LNCaP clone FGC (cell line): ENCODE measurements around the gene MYOG.
A peak's percentile ranks its signal among the peaks of the same experiment; 100 is the strongest.

Source experiments
- DNase-seq: peaks from one replicate; pipeline ENCODE4 v3.0.0-alpha.2; 2011; ENCODE audit warnings: low read depth
- H3K4me3 ChIP-seq: 2 replicates; pipeline ENCODE4 v1.5.1; 2011; ENCODE audit warnings: mild to moderate bottlenecking, low read depth, low read length, control low read depth
- CTCF ChIP-seq: IDR thresholded peaks from 2 replicates; pipeline ENCODE4 v1.5.1; 2012; ENCODE audit warnings: mild to moderate bottlenecking; ENCODE audit not compliant: control insufficient read depth, insufficient read depth; ENCODE audit errors: extremely low read depth

The MYOG gene

GRCh38 chr1:203124011-203124410 lies 38.2 kb upstream of the MYOG start:
- no peak for TF ChIP-seq CTCF

GRCh38 chr1:203122159-203122558 lies 36.3 kb upstream of the MYOG start:
- no peak overlapping the region for H3K4me3 ChIP-seq
- DNase-seq: no peak
- no peak for TF ChIP-seq CTCF

More at GRCh38 chr1:203124011-203124410, 38.2 kb upstream of the MYOG start:
- no peak overlapping the region for H3K4me3 ChIP-seq
- DNase-seq: no peak

GRCh38 chr1:203121186-203122015 lies 35.6 kb upstream of the MYOG start:
- TF ChIP-seq CTCF: no peak
- H3K4me3 ChIP-seq: no peak overlapping the region
- DNase-seq: no peak

- TF ChIP-seq CTCF: no peak
- H3K4me3 ChIP-seq: no peak overlapping the region
- no peak for DNase-seq
Observed at GRCh38 chr1:203120325-203121153, 34.7 kb upstream of the MYOG start.

- H3K4me3 ChIP-seq: no peak overlapping the region
- TF ChIP-seq CTCF: peak; percentile 82
- no peak for DNase-seq
Observed at GRCh38 chr1:203117611-203118575, 32.1 kb upstream of the MYOG start.

GRCh38 chr1:203116091-203116820 lies 30.4 kb upstream of the MYOG start:
- no peak for DNase-seq
- H3K4me3 ChIP-seq: no peak overlapping the region
- no peak for TF ChIP-seq CTCF
